Neural cell (in vitro differentiated cells): ENCODE results near the gene ADIPOR2.

ENCODE experiments used
- CTCF ChIP-seq: fragments of 450-650 bp; IDR thresholded peaks from 2 replicates; pipeline ENCODE4 v1.5.1; 2014; ENCODE audit warnings: antibody characterized with exemption, mild to moderate bottlenecking, moderate library complexity; ENCODE audit not compliant: poor library complexity, severe bottlenecking
- EZH2 ChIP-seq: fragments of 200-600, 300-800 bp; shearing (Covaris generic), sonication (generic); IDR thresholded peaks from 2 replicates; pipeline ENCODE4 v1.6.1; 2014; ENCODE audit warnings: antibody characterized with exemption, low read length, borderline replicate concordance, mild to moderate bottlenecking; ENCODE audit not compliant: insufficient read depth, poor library complexity, severe bottlenecking
- POLR2AphosphoS5 ChIP-seq: IDR thresholded peaks from 2 replicates; pipeline ENCODE4 v1.6.1; 2012
- SMC3 ChIP-seq: fragments of 450-650 bp; conservative IDR thresholded peaks from 2 replicates; pipeline ENCODE4 v1.6.1; 2014; ENCODE audit warnings: antibody characterized with exemption, mild to moderate bottlenecking, moderate library complexity; ENCODE audit not compliant: poor library complexity

GRCh38 chr12:1645819-1646218 lies 45.1 kb upstream of the ADIPOR2 start:
- TF ChIP-seq CTCF (no peak), POLR2AphosphoS5 (no peak), SMC3 (no peak), EZH2 (no peak)
